ENCODE data around the gene ANKRD11. TPM values are rescaled to one million over a fixed set of nuclear protein-coding genes. Genes with fewer than 3 reads are reported as not detected.
"Not testable (repeated sequence)": the region's sequence is repeated elsewhere in the genome, so short reads cannot be mapped to it uniquely, and the experiment has no call there.

ANKRD11 gene
- total and polyA plus RNA-seq, 2 donors (not counting 3 experiments of a cell fraction or from before 2014, with no cell fraction given), result 55.8 to 191 TPM

- no peaks in the 10 kb centered on the region for H4K20me1 ChIP-seq (replicated peaks; ENCODE audit: control insufficient read depth, extremely low read depth, insufficient read depth, low read length)
- H3K27ac ChIP-seq (ENCODE audit: insufficient read depth, low read depth, low read length), result no peak overlapping the region
- POLR2A ChIA-PET, result no interaction called here
- intact Hi-C loops (cut with micrococcal nuclease) (no loop called here), dilution Hi-C loops (cut with MboI; ENCODE audit: extremely low pct_ligation_motif_present, low sequenced_read_pairs) (no loop called here)
- H3K9me1 ChIP-seq (replicated peaks; ENCODE audit: control insufficient read depth, extremely low read depth, insufficient read depth, low read length), result no peaks in the 10 kb centered on the region
- H3K36me3 ChIP-seq (ENCODE audit: control insufficient read depth in 2 of 2, extremely low read depth in 1 of 2, insufficient read depth in 2 of 2, low read length in 2 of 2), result peaks cover 0 to under 1% of the 10 kb centered on the region in 2 experiments
- DNase-seq (ENCODE audit: low read depth, low spot score), result no peak
- BruUV-seq (replicated peaks), result no TSS peak
- H3K9me3 ChIP-seq (replicated peaks; ENCODE audit: control insufficient read depth, insufficient read depth, low read length), result no peaks in the 10 kb centered on the region
- H3K9ac ChIP-seq (replicated peaks; ENCODE audit: extremely low read depth, insufficient read depth, low read length), result no peak overlapping the region
- peaks cover 100% of the 10 kb centered on the region for H3K79me2 ChIP-seq (ENCODE audit: control insufficient read depth, insufficient read depth, low read length)
- H3K4me2 ChIP-seq (ENCODE audit: insufficient read depth, low read length), result no peak overlapping the region
- peaks cover 6% of the 10 kb centered on the region for H3K4me1 ChIP-seq (ENCODE audit: control insufficient read depth, extremely low read depth, insufficient read depth, low read length)
- FAIRE-seq, result no peak
- no peak overlapping the region for H3K4me3 ChIP-seq (replicated peaks in 1 of 3; ENCODE audit: insufficient read depth in 1 of 3, low read depth in 1 of 3, low read length in 3 of 3)
- TF ChIP-seq FOS (IDR thresholded peaks at IDR 0.05; ENCODE audit: borderline replicate concordance, insufficient read depth, low read length), result no peak
- TF ChIP-seq EZH2 (IDR thresholded peaks at IDR 0.05; ENCODE audit: borderline replicate concordance, low read depth, low read length, severe bottlenecking), result no peak
- no peak for TF ChIP-seq POLR2AphosphoS5 (IDR thresholded peaks at IDR 0.05; ENCODE audit: insufficient read depth, low read depth, low read length)
- TF ChIP-seq MYC (IDR thresholded peaks at IDR 0.05; ENCODE audit: low read depth, low read length), result no peak
- TF ChIP-seq JUN (IDR thresholded peaks at IDR 0.05; ENCODE audit: borderline replicate concordance, insufficient read depth, insufficient read length, low read depth), result no peak
- TF ChIP-seq POLR2A (IDR thresholded peaks at IDR 0.05; ENCODE audit: low read depth, low read length), result no peak
- TF ChIP-seq GATA2 (IDR thresholded peaks at IDR 0.05; ENCODE audit: insufficient read depth, insufficient read length, low read depth, low read length), result no peak
- TF ChIP-seq, protein P1, sequence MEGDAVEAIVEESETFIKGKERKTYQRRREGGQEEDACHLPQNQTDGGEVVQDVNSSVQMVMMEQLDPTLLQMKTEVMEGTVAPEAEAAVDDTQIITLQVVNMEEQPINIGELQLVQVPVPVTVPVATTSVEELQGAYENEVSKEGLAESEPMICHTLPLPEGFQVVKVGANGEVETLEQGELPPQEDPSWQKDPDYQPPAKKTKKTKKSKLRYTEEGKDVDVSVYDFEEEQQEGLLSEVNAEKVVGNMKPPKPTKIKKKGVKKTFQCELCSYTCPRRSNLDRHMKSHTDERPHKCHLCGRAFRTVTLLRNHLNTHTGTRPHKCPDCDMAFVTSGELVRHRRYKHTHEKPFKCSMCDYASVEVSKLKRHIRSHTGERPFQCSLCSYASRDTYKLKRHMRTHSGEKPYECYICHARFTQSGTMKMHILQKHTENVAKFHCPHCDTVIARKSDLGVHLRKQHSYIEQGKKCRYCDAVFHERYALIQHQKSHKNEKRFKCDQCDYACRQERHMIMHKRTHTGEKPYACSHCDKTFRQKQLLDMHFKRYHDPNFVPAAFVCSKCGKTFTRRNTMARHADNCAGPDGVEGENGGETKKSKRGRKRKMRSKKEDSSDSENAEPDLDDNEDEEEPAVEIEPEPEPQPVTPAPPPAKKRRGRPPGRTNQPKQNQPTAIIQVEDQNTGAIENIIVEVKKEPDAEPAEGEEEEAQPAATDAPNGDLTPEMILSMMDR (IDR thresholded peaks at IDR 0.05; ENCODE audit: extremely low read depth in 1 of 2, insufficient read depth in 1 of 2, low read depth in 1 of 2, low read length in 2 of 2), result no peak
- TF ChIP-seq, protein P2, sequence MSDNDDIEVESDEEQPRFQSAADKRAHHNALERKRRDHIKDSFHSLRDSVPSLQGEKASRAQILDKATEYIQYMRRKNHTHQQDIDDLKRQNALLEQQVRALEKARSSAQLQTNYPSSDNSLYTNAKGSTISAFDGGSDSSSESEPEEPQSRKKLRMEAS (IDR thresholded peaks at IDR 0.05; ENCODE audit: insufficient read depth, insufficient read length), result no peak
- CTCF ChIA-PET, result interaction anchor here (0.6 to 2.4 kb wide), 6 partner anchors 9 to 110 kb away, joined by 3 to 7 read pairs (median 3); no protein-coding TSS in a partner anchor
- H3K27me3 ChIP-seq (ENCODE audit: control insufficient read depth in 2 of 2, insufficient read depth in 2 of 2, low read length in 2 of 2), result no peaks in the 10 kb centered on the region
- no peak overlapping the region for H2AFZ ChIP-seq (ENCODE audit: low read depth, low read length)
These were observed 54.0 kb downstream of the ANKRD11 start for GRCh38 chr16:89436366-89436765.

- H3K9me1 ChIP-seq (replicated peaks; ENCODE audit: control insufficient read depth, extremely low read depth, insufficient read depth, low read length); H3K27ac ChIP-seq (ENCODE audit: insufficient read depth, low read depth, low read length); H2AFZ ChIP-seq (ENCODE audit: low read depth, low read length); H3K9me3 ChIP-seq (replicated peaks; ENCODE audit: control insufficient read depth, insufficient read depth, low read length); H3K9ac ChIP-seq (replicated peaks; ENCODE audit: extremely low read depth, insufficient read depth, low read length); H3K4me2 ChIP-seq (ENCODE audit: insufficient read depth, low read length); H3K27me3 ChIP-seq (ENCODE audit: control insufficient read depth in 2 of 2, insufficient read depth in 2 of 2, low read length in 2 of 2); BruUV-seq (replicated peaks); H3K4me3 ChIP-seq (replicated peaks in 1 of 3; ENCODE audit: insufficient read depth in 1 of 3, low read depth in 1 of 3, low read length in 3 of 3); dilution Hi-C loops (cut with MboI; ENCODE audit: extremely low pct_ligation_motif_present, low sequenced_read_pairs); POLR2A ChIA-PET; H3K36me3 ChIP-seq (ENCODE audit: control insufficient read depth in 2 of 2, extremely low read depth in 1 of 2, insufficient read depth in 2 of 2, low read length in 2 of 2); intact Hi-C loops (cut with micrococcal nuclease); FAIRE-seq; H4K20me1 ChIP-seq (replicated peaks; ENCODE audit: control insufficient read depth, extremely low read depth, insufficient read depth, low read length); H3K4me1 ChIP-seq (ENCODE audit: control insufficient read depth, extremely low read depth, insufficient read depth, low read length); DNase-seq (ENCODE audit: low read depth, low spot score): not testable (repeated sequence)
- peaks cover 98% of the 10 kb centered on the region for H3K79me2 ChIP-seq (ENCODE audit: control insufficient read depth, insufficient read depth, low read length)
- CTCF ChIA-PET, result interaction anchor here (1.1 to 2.4 kb wide), 6 partner anchors 11 to 54 kb away, joined by 3 to 7 read pairs (median 3); no protein-coding TSS in a partner anchor
These were observed 55.3 kb downstream of the ANKRD11 start for GRCh38 chr16:89435059-89435458.
